Fibroblast of lung (primary cell): ENCODE data around the gene GRIN2D.

ENCODE experiments used
- CTCF ChIP-seq, 2 donors: IDR thresholded peaks in 1 of 2; conservative IDR thresholded peaks in 1 of 2; 1 replicate in 1 of 2; 2 replicates in 1 of 2; pipeline ENCODE4 v1.5.1; 2011 to 2012; ENCODE audit warnings: low read length in 2 of 2, control low read depth in 1 of 2, inconsistent platforms in 1 of 2, low read depth in 1 of 2, mild to moderate bottlenecking in 1 of 2
- EZH2 ChIP-seq: IDR thresholded peaks from 2 replicates; pipeline ENCODE4 v1.5.1; 2012; ENCODE audit warnings: low read length, control low read depth, mild to moderate bottlenecking; ENCODE audit errors: missing control alignments

GRCh38 chr19:48381178-48381950, 12.1 kb upstream of the GRIN2D start:
- TF ChIP-seq CTCF (conservative IDR thresholded peaks at IDR 0.05 in 1 of 2, IDR thresholded peaks at IDR 0.05 in 1 of 2; ENCODE audit: low read depth in 1 of 2, low read length in 2 of 2) = no peak
- no peak for TF ChIP-seq EZH2
